GM12865 (cell line): ENCODE data around the gene CYCS.
"Not testable (repeated sequence)": the region's sequence is repeated elsewhere in the genome, so short reads cannot be mapped to it uniquely, and the experiment has no call there.

ENCODE experiments used
- DNase-seq: peaks from one replicate; pipeline ENCODE4 v3.0.0; 2010; ENCODE audit warnings: low read depth
- H3K4me3 ChIP-seq: 2 replicates; pipeline ENCODE4 v1.5.1; 2011; ENCODE audit warnings: mild to moderate bottlenecking, low read depth, low read length, control low read depth
- TF ChIP-seq, protein P1 (sequence below): IDR thresholded peaks from 2 replicates; pipeline ENCODE4 v1.5.1; 2011; ENCODE audit warnings: low read length, control low read depth, low read depth, inconsistent platforms; ENCODE audit not compliant: insufficient read depth; ENCODE audit errors: missing control alignments

The CYCS gene

GRCh38 chr7:25091779-25092178 is 33.3 kb downstream of the CYCS start:
- TF ChIP-seq, protein P1, sequence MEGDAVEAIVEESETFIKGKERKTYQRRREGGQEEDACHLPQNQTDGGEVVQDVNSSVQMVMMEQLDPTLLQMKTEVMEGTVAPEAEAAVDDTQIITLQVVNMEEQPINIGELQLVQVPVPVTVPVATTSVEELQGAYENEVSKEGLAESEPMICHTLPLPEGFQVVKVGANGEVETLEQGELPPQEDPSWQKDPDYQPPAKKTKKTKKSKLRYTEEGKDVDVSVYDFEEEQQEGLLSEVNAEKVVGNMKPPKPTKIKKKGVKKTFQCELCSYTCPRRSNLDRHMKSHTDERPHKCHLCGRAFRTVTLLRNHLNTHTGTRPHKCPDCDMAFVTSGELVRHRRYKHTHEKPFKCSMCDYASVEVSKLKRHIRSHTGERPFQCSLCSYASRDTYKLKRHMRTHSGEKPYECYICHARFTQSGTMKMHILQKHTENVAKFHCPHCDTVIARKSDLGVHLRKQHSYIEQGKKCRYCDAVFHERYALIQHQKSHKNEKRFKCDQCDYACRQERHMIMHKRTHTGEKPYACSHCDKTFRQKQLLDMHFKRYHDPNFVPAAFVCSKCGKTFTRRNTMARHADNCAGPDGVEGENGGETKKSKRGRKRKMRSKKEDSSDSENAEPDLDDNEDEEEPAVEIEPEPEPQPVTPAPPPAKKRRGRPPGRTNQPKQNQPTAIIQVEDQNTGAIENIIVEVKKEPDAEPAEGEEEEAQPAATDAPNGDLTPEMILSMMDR: no peak
- no peak for DNase-seq
- no peak overlapping the region for H3K4me3 ChIP-seq

DNA sequence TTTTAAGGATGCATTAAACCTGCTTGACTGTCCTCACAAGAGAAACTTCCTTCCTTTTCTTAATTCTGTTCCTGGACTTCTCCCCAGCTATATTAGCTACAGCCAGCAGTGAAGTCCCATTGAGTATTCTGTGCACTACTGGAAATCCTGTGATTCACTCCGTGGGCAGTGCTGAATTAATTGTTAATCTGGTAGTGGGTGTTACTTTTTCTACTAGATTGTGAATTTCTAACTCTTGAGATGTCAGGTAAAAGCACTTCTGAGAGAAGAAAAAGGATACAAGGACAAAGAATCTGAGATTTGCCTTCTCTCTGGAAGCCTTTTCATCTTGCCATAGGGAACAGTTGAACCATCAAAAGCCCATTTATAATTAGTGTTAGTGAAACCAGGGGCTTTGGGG is 33.9 kb downstream of the CYCS start:
- TF ChIP-seq, protein P1: no peak

DNA sequence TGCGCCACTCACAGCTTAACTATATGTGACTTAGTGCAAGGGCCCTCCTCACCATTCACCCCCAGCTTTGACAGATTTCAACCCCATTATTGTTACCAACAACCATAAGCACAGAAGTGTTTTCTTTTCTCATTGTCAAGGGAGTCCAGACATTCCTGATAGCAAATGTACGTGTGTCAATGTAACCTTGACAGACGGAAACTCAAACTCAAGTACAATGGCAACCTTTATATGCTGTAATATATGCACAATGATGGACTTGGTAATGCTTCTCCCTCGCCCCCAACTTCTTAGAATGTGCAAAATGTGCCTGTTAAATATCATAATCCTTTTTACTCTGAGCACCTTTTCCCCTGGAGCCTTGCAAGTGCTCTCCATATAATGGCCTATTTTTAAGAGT is 34.7 kb downstream of the CYCS start:
- H3K4me3 ChIP-seq: no peak overlapping the region
- no peak for DNase-seq
- TF ChIP-seq, protein P1: no peak

More for the DNA sequence above, 33.9 kb downstream of the CYCS start:
- H3K4me3 ChIP-seq: no peak overlapping the region
- no peak for DNase-seq

GRCh38 chr7:25087855-25088254 is 37.2 kb downstream of the CYCS start:
- H3K4me3 ChIP-seq: no peak overlapping the region
- DNase-seq: peak; percentile 75
- TF ChIP-seq, protein P1: no peak

DNA sequence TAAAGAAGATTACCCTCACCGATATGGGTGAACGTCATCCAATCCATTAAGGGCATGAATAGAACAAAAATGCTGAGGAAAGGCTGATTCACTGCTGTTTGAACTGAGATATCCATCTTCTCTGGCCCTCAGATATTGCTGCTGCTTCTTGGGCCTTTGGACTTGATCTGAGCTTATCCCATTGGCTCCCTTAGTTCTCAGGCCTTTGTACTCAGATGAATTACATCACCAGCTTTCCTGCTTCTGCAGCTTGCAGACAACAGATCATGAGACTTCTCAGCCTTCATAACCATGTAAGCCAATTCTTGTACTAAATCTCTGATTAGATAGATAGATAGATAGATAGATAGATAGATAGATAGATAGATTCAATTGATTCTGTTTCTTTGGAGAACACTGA is 40.2 kb downstream of the CYCS start:
- TF ChIP-seq, protein P1: no peak
- DNase-seq: no peak

GRCh38 chr7:25083201-25083600 is 41.9 kb downstream of the CYCS start:
- no peak for DNase-seq
- H3K4me3 ChIP-seq: no peak overlapping the region
- TF ChIP-seq, protein P1: no peak

More for the DNA sequence above, 40.2 kb downstream of the CYCS start:
- no peak overlapping the region for H3K4me3 ChIP-seq

DNA sequence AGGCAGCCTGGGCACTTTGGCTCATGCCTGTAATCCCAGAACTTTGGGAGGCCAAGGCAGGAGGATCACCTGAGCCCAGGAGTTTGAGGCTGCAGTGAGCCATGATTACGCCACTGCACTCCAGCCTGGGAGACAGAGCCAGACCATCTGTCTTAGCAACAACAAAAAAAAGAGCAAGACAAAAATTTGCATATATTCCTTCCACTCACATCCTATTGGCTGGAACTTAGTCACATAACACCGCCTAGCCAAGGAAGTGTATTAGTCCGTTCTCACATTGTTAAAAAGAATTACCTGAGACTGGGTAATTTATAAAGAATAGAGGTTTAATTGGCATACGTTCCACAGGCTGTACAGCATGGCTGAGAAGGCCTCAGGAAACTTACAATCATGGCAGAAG is 43.0 kb downstream of the CYCS start:
- not testable (repeated sequence) for H3K4me3 ChIP-seq, DNase-seq

DNA sequence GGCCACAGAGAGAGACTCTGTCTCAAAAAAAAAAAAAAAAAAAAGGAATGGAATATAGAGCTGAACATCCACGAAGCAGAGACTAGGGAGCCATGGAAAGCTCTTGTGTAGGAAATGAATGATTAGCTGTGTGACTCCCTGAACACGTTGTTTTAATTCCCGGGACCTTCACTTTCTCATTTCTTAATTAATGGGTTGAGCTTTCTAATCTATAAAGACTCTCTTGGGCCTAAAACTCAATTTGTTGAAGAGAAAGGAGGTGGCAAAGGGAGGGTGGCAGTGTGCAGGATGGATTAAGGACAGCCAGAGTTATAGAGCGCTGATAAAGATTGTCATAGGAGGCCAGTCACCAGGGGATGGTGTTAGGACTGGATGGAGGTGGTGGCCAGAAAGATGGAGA is 48.0 kb downstream of the CYCS start:
- TF ChIP-seq, protein P1: no peak
- H3K4me3 ChIP-seq: no peak overlapping the region
- DNase-seq: no peak
